PC-9 (cell line): ENCODE measurements around the gene NAP1L4. TPM values are rescaled to one million over a fixed set of nuclear protein-coding genes. Genes with fewer than 3 reads are reported as not detected.

Experiments used
- BruUV-seq: library from RNA; stranded (reverse); fragments of 400-500 nt; replicated peaks from 2 replicates; lab custom pipeline; 2021; lab: Mats Ljungman, UMichigan
- CTCF ChIA-PET: fragments of 300-600 bp; sonication (Branson Sonifier 250); formaldehyde crosslinking; loops from one replicate; lab custom pipeline; 2022; ENCODE audit warnings: antibody characterized with exemption; lab: Charles Lee
- POLR2A ChIA-PET: fragments of 300-600 bp; sonication (Branson Sonifier 250); formaldehyde crosslinking; loops from one replicate; lab custom pipeline; 2022; ENCODE audit warnings: antibody characterized with exemption; ENCODE audit not compliant: unreplicated experiment; lab: Charles Lee
- DNase-seq, 2 experiments: peaks; one replicate each; pipeline versions ENCODE4 v3.0.0 to v3.0.0-alpha.2; 2015 to 2022; ENCODE audit warnings: mixed read lengths in 1 of 2
- H2AFZ ChIP-seq: fragments of 200-600 bp; sonication (generic); 2 replicates; pipeline ENCODE4 v1.8.1; 2017; ENCODE audit warnings: antibody characterized with exemption
- H3F3A ChIP-seq: fragments of 200-600 bp; sonication (generic); 2 replicates; pipeline ENCODE4 v1.8.1; 2017; ENCODE audit warnings: antibody characterized with exemption, mild to moderate bottlenecking, low read depth; ENCODE audit not compliant: insufficient read depth
- H3K27ac ChIP-seq: fragments of 200-600 bp; sonication (generic); 2 replicates; pipeline ENCODE4 v1.6.1; 2016; ENCODE audit warnings: mixed run types
- H3K27me3 ChIP-seq: fragments of 200-600 bp; sonication (generic); 2 replicates; pipeline ENCODE4 v1.6.1; 2016; ENCODE audit warnings: low read depth, mixed run types; ENCODE audit not compliant: insufficient read depth
- H3K36me3 ChIP-seq: fragments of 200-600 bp; sonication (generic); 2 replicates; pipeline ENCODE4 v1.6.1; 2016; ENCODE audit warnings: low read depth, mixed run types
- H3K4me1 ChIP-seq: fragments of 200-600 bp; sonication (generic); replicated peaks from 2 replicates; pipeline ENCODE4 v1.6.1; 2016; ENCODE audit warnings: mixed run types; ENCODE audit not compliant: insufficient read depth
- H3K4me2 ChIP-seq: fragments of 200-600 bp; sonication (generic); 2 replicates; pipeline ENCODE4 v1.6.1; 2017; ENCODE audit warnings: mixed run types
- H3K4me3 ChIP-seq: fragments of 200-600 bp; sonication (generic); 2 replicates; pipeline ENCODE4 v1.6.1; 2016; ENCODE audit warnings: mixed run types
- H3K79me2 ChIP-seq: fragments of 200-600 bp; sonication (generic); 2 replicates; pipeline ENCODE4 v1.6.1; 2017; ENCODE audit warnings: low read depth, mixed run types
- H3K9me2 ChIP-seq: fragments of 200-600 bp; sonication (generic); 2 replicates; pipeline ENCODE4 v1.8.1; 2017; ENCODE audit warnings: mild to moderate bottlenecking; ENCODE audit not compliant: insufficient read depth
- H3K9me3 ChIP-seq: fragments of 200-600 bp; sonication (generic); 2 replicates; pipeline ENCODE4 v1.8.1; 2016; ENCODE audit warnings: low read depth; ENCODE audit not compliant: insufficient read depth
- H4K20me1 ChIP-seq: fragments of 200-600 bp; sonication (generic); 2 replicates; pipeline ENCODE4 v1.8.1; 2017; ENCODE audit not compliant: insufficient read depth
- EZH2 ChIP-seq: fragments of 200-600 bp; sonication (generic); IDR thresholded peaks from 2 replicates; pipeline ENCODE4 v1.8.0; 2017; ENCODE audit warnings: antibody characterized with exemption, low read depth
- intact Hi-C: fragments of 100-400 bp; cut with micrococcal nuclease; formaldehyde crosslinking; loops from one replicate; pipeline ENCODE4 v1.10.0; 2022; ENCODE audit not compliant: unreplicated experiment
- total RNA-seq: library from RNA; stranded (reverse); gene quantifications from 2 replicates; pipeline ENCODE4 v1.2.3, GENCODE V29; 2021
- TF ChIP-seq, protein P1 (sequence below): fragments of 200-600 bp; sonication (generic); conservative IDR thresholded peaks from 2 replicates; pipeline ENCODE4 v1.6.1; 2017; ENCODE audit warnings: mixed run types, antibody characterized with exemption, mild to moderate bottlenecking, moderate library complexity

The NAP1L4 gene
- total RNA-seq, 1 experiment from 2014 or later, result 86.7 TPM

DNA sequence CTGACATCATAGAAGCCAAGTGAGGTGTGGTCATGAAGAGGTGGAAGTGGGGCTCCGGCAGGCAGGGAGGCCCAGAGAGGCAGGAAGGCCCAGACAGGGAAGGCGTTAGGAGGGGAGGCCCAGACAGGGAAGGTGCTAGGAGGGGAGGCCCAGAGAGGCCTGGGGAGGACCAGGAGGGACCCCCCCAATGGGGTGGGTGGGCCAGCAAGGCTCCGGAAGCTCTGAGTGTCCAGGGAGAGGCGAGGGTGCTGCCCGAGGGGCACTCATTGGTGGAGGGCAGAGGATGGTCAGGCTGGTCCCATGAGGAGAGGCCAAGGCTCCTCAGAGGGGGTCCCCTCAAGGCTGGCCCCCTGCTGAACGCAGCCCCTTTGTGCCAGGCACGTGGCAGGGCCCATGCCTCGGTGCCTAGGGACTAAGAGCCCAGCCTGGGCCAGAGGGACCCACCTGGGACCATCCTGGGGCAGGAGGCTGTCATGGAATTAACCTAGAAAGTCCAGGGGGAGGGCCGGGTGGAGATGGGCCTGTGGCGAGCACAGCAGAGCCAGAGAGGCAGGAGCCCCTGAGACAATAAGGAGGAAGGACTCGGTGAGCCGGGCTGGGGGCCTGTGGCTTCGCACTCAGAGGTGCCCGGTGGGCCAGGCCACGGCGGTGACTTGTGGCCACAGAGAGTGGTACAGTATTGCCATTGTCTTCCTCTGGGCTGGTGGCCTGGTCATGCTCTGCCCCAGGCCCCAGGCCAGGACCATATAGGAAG lies 75.1 kb downstream of the NAP1L4 start:
- no peaks in the 10 kb centered on the region for H3K36me3 ChIP-seq
- peaks cover 10% of the 10 kb centered on the region; the same call in 1 of the 2 replicates for H3F3A ChIP-seq
- no peaks in the 10 kb centered on the region for H3K9me2 ChIP-seq
- intact Hi-C loops, result no loop called here
- H3K4me1 ChIP-seq, result peaks cover 19% of the 10 kb centered on the region
- BruUV-seq, result no TSS peak
- no peaks in the 10 kb centered on the region for H3K79me2 ChIP-seq
- H3K4me2 ChIP-seq, result no peak overlapping the region
- POLR2A ChIA-PET, result interaction anchor here (0.6 kb wide), 1 partner anchor 495 kb away, joined by 3 read pairs; no protein-coding TSS in a partner anchor
- no peak for DNase-seq
- H3K27ac ChIP-seq, result no peak overlapping the region
- H2AFZ ChIP-seq, result no peak overlapping the region
- CTCF ChIA-PET, result no interaction called here
- no peak for TF ChIP-seq EZH2
- TF ChIP-seq, protein P1, sequence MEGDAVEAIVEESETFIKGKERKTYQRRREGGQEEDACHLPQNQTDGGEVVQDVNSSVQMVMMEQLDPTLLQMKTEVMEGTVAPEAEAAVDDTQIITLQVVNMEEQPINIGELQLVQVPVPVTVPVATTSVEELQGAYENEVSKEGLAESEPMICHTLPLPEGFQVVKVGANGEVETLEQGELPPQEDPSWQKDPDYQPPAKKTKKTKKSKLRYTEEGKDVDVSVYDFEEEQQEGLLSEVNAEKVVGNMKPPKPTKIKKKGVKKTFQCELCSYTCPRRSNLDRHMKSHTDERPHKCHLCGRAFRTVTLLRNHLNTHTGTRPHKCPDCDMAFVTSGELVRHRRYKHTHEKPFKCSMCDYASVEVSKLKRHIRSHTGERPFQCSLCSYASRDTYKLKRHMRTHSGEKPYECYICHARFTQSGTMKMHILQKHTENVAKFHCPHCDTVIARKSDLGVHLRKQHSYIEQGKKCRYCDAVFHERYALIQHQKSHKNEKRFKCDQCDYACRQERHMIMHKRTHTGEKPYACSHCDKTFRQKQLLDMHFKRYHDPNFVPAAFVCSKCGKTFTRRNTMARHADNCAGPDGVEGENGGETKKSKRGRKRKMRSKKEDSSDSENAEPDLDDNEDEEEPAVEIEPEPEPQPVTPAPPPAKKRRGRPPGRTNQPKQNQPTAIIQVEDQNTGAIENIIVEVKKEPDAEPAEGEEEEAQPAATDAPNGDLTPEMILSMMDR, result no peak
- no peaks in the 10 kb centered on the region for H4K20me1 ChIP-seq
- no peak overlapping the region for H3K4me3 ChIP-seq
- H3K27me3 ChIP-seq, result no peaks in the 10 kb centered on the region
- no peaks in the 10 kb centered on the region for H3K9me3 ChIP-seq

DNA sequence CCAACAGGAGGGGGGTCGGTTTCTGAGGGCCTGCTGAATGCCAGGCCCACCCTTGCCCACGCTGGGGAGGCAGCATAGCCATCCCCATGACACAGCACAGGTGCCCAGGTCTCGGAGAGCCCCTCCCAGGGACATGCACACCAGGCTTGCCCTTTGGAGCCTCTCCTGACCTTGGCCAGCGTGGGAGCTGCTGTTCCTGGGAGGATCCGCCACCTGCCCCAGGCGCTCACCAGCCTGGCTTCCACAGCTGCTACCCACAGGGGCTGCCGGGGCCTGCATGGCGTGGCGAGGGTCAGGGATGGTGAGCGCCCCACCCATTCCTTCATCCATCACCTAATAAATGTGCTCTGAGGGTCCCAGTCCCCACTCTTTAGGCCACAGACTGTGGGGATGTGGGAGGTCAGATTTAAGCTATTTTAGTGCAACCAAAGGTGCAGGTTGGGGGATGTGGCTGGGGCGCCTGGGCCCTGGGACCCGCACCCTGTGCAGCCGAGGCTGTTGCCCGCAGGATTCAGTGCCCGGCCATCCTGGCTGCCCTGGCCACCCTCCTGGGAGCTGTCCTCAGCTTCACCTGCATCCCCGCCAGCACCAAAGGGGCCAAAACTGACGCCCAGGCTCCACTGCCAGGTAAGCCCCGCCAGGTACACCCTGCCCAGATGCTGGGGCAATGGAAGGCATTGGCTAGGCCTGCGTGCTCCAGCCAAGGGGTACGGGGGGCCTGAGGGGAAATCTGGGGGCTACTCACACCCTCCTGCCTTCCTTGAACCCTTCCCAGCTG lies 75.8 kb downstream of the NAP1L4 start:
- H3K9me2 ChIP-seq, result no peaks in the 10 kb centered on the region
- CTCF ChIA-PET, result no interaction called here
- no TSS peak for BruUV-seq

DNA sequence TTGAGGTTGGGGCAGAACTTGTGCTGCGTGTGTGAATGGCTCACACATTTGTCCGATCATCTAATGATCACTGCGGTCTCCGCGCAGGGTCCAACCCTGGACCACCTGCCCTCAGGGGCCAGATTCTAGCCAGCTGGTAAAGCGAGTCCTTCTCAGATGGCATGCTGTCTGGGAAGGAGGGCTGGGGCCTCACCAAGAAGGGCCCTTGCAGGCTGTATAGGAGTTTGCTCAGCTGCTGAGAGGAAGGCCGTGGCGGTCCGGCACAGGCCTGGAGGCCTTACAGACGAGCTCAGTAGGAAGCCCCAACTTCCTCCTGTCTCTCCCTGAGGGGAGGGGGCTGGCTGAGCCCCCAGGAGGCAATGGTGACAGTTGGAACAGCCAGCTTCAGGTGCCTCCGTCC lies 76.7 kb downstream of the NAP1L4 start:
- H3K9me3 ChIP-seq, result no peaks in the 10 kb centered on the region
- H3K27ac ChIP-seq, result no peak overlapping the region
- peaks cover 17% of the 10 kb centered on the region; the same call in 1 of the 2 replicates for H3F3A ChIP-seq
- POLR2A ChIA-PET, result no interaction called here
- BruUV-seq, result no TSS peak
- intact Hi-C loops, result no loop called here
- TF ChIP-seq EZH2, result no peak
- TF ChIP-seq, protein P1, result no peak
- no peaks in the 10 kb centered on the region for H4K20me1 ChIP-seq
- H3K4me1 ChIP-seq, result peaks cover 33% of the 10 kb centered on the region
- H3K9me2 ChIP-seq, result no peaks in the 10 kb centered on the region
- no peaks in the 10 kb centered on the region for H3K36me3 ChIP-seq
- no peaks in the 10 kb centered on the region for H3K79me2 ChIP-seq
- CTCF ChIA-PET, result no interaction called here
- no peak overlapping the region for H2AFZ ChIP-seq
- H3K27me3 ChIP-seq, result no peaks in the 10 kb centered on the region
- H3K4me2 ChIP-seq, result no peak overlapping the region
- no peak overlapping the region for H3K4me3 ChIP-seq
- DNase-seq, result no peak

More for the DNA sequence above, 75.8 kb downstream of the NAP1L4 start:
- Histone ChIP-seq H3K36me3 (no peaks in the 10 kb centered on the region), H2AFZ (no peak overlapping the region), H3K4me1 (peaks cover 27% of the 10 kb centered on the region), H3K79me2 (no peaks in the 10 kb centered on the region), H3K4me3 (no peak overlapping the region), H3K9me3 (no peaks in the 10 kb centered on the region), H3F3A (peaks cover 17% of the 10 kb centered on the region; the same call in 1 of the 2 replicates), H3K27ac (no peak overlapping the region), H3K4me2 (no peak overlapping the region), H3K27me3 (no peaks in the 10 kb centered on the region), H4K20me1 (no peaks in the 10 kb centered on the region)
- intact Hi-C loops, result no loop called here
- no peak for DNase-seq
- TF ChIP-seq EZH2, result no peak
- TF ChIP-seq, protein P1, result no peak
- POLR2A ChIA-PET, result interaction anchor here (0.6 kb wide), 1 partner anchor 494 kb away, joined by 3 read pairs; no protein-coding TSS in a partner anchor
